KMS-11 (cell line): ENCODE data around the gene NIPAL4.

ENCODE experiments used
- H2AFZ ChIP-seq: fragments of 200-600 bp; sonication (generic); 2 replicates; pipeline ENCODE4 v1.6.1; 2016; ENCODE audit warnings: antibody characterized with exemption, mixed run types, low read depth
- H3K27ac ChIP-seq: fragments of 200-600 bp; sonication (generic); 2 replicates; pipeline ENCODE4 v1.6.1; 2016; ENCODE audit warnings: mild to moderate bottlenecking, mixed run types
- H3K27me3 ChIP-seq: fragments of 200-600 bp; sonication (generic); 2 replicates; pipeline ENCODE4 v1.6.1; 2017; ENCODE audit warnings: mild to moderate bottlenecking, low read depth, mixed run types, moderate library complexity; ENCODE audit not compliant: insufficient read depth
- H3K36me3 ChIP-seq: fragments of 200-600 bp; sonication (generic); 2 replicates; pipeline ENCODE4 v1.6.1; 2017; ENCODE audit warnings: mild to moderate bottlenecking, mixed run types; ENCODE audit not compliant: insufficient read depth
- H3K4me1 ChIP-seq: fragments of 200-600 bp; sonication (generic); 2 replicates; pipeline ENCODE4 v1.6.1; 2016; ENCODE audit warnings: mild to moderate bottlenecking, low read depth, mixed run types; ENCODE audit not compliant: poor library complexity, severe bottlenecking
- H3K4me2 ChIP-seq: fragments of 200-600 bp; sonication (generic); 2 replicates; pipeline ENCODE4 v1.7.0; 2016; ENCODE audit warnings: mild to moderate bottlenecking, mixed run types
- H3K4me3 ChIP-seq: fragments of 200-600 bp; sonication (generic); IDR thresholded peaks from 2 replicates; pipeline ENCODE4 v1.6.1; 2017; ENCODE audit warnings: low read depth, low read length, mixed read lengths; ENCODE audit not compliant: insufficient read depth
- H3K79me2 ChIP-seq: fragments of 200-600 bp; sonication (generic); 2 replicates; pipeline ENCODE4 v1.6.1; 2016; ENCODE audit warnings: low read depth, mixed run types; ENCODE audit not compliant: insufficient read depth
- H3K9ac ChIP-seq: fragments of 200-600 bp; sonication (generic); 2 replicates; pipeline ENCODE4 v1.6.1; 2016; ENCODE audit warnings: mild to moderate bottlenecking, mixed run types
- H4K20me1 ChIP-seq: fragments of 200-600 bp; sonication (generic); 2 replicates; pipeline ENCODE4 v1.6.1; 2016; ENCODE audit warnings: mild to moderate bottlenecking, mixed run types; ENCODE audit not compliant: insufficient read depth
- TF ChIP-seq, protein P1 (sequence below): fragments of 200-600 bp; sonication (generic); conservative IDR thresholded peaks from 2 replicates; pipeline ENCODE4 v1.6.1; 2017; ENCODE audit warnings: low read depth, mild to moderate bottlenecking, antibody characterized with exemption, low read length, moderate library complexity, mixed read lengths

Gene NIPAL4

DNA sequence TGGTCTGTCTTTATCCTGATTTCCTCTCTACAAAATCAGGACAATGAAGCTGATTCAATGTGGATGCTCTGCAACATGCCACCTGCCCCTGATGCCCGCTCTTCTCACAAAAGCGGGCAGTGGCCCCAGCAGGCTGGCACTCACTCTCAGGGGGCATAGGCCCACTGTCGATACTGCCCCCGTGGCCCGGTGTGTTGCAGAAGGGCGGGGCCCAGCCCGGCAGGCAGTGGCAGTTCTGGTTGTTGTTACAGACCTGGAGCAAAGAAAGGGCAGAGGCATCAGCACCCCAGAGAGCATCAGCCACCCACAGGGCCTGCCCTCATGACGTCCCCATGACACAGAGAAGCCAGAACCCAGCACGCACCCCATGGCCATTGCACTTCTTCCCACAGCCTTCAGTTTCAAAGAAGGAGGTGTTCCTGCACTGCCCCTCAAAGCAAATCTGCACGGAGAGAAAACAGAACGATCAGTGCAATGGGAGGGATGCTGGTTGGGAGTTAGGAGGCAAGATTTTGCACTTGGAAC is 31.5 kb downstream of the NIPAL4 start:
- Histone ChIP-seq H3K9ac (no peak overlapping the region), H3K27me3 (no peaks in the 10 kb centered on the region), H3K4me1 (no peaks in the 10 kb centered on the region)

DNA sequence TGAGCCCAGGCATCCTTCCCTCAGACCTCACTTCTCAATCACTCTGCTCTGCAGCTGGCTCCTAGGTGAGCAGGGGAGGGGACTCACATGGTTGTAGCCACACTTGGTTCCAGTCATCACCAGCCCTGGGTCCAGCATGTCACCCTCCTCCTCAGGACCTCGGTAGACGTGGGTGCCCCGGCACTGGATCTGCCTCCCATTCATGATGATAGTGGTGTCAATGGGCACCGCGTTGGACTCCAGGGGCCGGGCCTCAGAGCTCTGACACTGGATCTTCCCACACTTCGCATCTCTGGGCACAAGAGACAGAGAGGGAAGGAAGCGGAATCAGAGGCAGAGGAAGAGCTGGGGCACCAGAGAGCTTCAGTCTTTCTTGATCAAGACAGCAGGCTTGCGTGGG is 32.9 kb downstream of the NIPAL4 start:
- H2AFZ ChIP-seq: no peak overlapping the region
- TF ChIP-seq, protein P1, sequence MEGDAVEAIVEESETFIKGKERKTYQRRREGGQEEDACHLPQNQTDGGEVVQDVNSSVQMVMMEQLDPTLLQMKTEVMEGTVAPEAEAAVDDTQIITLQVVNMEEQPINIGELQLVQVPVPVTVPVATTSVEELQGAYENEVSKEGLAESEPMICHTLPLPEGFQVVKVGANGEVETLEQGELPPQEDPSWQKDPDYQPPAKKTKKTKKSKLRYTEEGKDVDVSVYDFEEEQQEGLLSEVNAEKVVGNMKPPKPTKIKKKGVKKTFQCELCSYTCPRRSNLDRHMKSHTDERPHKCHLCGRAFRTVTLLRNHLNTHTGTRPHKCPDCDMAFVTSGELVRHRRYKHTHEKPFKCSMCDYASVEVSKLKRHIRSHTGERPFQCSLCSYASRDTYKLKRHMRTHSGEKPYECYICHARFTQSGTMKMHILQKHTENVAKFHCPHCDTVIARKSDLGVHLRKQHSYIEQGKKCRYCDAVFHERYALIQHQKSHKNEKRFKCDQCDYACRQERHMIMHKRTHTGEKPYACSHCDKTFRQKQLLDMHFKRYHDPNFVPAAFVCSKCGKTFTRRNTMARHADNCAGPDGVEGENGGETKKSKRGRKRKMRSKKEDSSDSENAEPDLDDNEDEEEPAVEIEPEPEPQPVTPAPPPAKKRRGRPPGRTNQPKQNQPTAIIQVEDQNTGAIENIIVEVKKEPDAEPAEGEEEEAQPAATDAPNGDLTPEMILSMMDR: no peak
- H4K20me1 ChIP-seq: no peaks in the 10 kb centered on the region
- H3K79me2 ChIP-seq: no peaks in the 10 kb centered on the region
- H3K27ac ChIP-seq: no peak overlapping the region
- H3K4me1 ChIP-seq: no peaks in the 10 kb centered on the region
- no peak overlapping the region for H3K4me2 ChIP-seq
- H3K9ac ChIP-seq: no peak overlapping the region
- H3K36me3 ChIP-seq: no peaks in the 10 kb centered on the region
- H3K27me3 ChIP-seq: no peaks in the 10 kb centered on the region
- H3K4me3 ChIP-seq: no peak overlapping the region

More for the DNA sequence above, 31.5 kb downstream of the NIPAL4 start:
- Histone ChIP-seq H4K20me1 (no peaks in the 10 kb centered on the region), H2AFZ (no peak overlapping the region), H3K4me2 (no peak overlapping the region), H3K36me3 (no peaks in the 10 kb centered on the region), H3K27ac (no peak overlapping the region), H3K4me3 (no peak overlapping the region), H3K79me2 (no peaks in the 10 kb centered on the region)
- TF ChIP-seq, protein P1: no peak

DNA sequence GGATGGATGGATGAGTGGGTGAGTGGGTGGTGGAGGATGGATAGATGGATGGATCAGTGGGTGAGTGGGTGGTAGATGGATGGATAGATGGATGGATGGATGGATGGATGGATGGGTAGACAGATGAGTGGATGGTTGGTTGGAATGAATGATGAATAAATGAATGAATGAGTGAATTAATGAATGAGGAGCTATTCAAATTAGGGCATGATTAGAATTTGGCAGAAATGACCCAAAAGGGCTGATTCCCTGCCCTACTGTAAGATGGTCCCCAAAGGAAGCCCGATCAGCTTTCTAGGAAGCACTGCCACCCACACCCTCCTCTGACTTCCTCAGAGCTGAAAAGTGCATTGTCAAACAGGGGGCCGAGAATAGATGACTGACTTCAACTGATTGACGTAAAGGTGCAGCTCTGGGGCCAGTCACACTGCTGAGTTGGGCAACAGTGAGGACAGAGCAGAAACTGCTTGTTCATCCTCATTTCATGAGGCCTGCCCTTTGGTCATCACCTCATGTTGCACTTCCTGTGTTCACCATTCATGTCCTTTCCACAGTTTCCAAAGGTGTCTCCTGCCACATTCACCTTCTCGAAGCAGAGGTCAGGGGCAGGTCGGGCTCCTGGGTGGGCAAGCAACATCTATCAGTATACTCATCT is 34.3 kb downstream of the NIPAL4 start:
- TF ChIP-seq, protein P1: no peak
- no peaks in the 10 kb centered on the region for H3K79me2 ChIP-seq
- H3K4me3 ChIP-seq: no peak overlapping the region
- H3K27ac ChIP-seq: no peak overlapping the region
- no peaks in the 10 kb centered on the region for H4K20me1 ChIP-seq
- no peaks in the 10 kb centered on the region for H3K27me3 ChIP-seq
- no peak overlapping the region for H3K4me2 ChIP-seq
- H2AFZ ChIP-seq: no peak overlapping the region
- no peaks in the 10 kb centered on the region for H3K36me3 ChIP-seq
- H3K4me1 ChIP-seq: no peaks in the 10 kb centered on the region
- no peak overlapping the region for H3K9ac ChIP-seq

DNA sequence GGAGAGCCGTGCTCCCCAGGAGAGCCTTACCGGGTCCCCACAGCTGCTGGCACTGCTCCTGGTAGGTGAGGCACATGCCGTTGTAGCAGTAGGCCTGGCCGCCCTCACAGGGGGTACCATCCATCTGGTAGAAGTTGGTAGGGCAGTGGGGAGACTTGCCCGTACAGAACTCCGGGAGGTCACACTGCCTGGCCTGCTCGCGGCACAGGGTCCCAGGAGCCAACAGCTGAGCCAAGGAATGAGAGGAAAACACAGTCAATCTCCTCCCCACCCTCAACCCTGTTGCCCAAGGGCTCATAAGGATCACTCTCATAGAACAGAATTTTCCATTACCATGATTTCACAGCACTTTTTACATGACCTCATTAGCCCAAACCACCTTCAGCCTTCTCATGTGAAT is 36.9 kb downstream of the NIPAL4 start:
- no peak overlapping the region for H3K4me2 ChIP-seq
- H3K4me1 ChIP-seq: no peaks in the 10 kb centered on the region
- H3K9ac ChIP-seq: no peak overlapping the region
- TF ChIP-seq, protein P1: no peak
- H4K20me1 ChIP-seq: no peaks in the 10 kb centered on the region
- H2AFZ ChIP-seq: no peak overlapping the region
- H3K79me2 ChIP-seq: no peaks in the 10 kb centered on the region
- H3K27ac ChIP-seq: no peak overlapping the region
- H3K4me3 ChIP-seq: no peak overlapping the region
- no peaks in the 10 kb centered on the region for H3K27me3 ChIP-seq
- no peaks in the 10 kb centered on the region for H3K36me3 ChIP-seq
